Activated CD8-positive, alpha-beta memory T cell treated with anti-CD3 and anti-CD28 coated beads for 4 hours (primary cell): ENCODE results near the gene KANTR.

ENCODE experiments used
- DNase-seq, 2 donors: peaks; one replicate each; pipeline ENCODE4 v3.0.0-alpha.2; 2020; ENCODE audit warnings: low read depth in 2 of 2

The KANTR gene

GRCh38 chrX:53081925-53082772 is 11.8 kb upstream of the KANTR start, which contains the start of gene TSPYL2:
Gene TSPYL2, plus strand, starts transcription at chrX:53082367. Its CDS starts 132 bp downstream, at chrX:53082499.
- DNase-seq = peak; percentile 80 to 90

GRCh38 chrX:53082773-53083616 is 10.9 kb upstream of the KANTR start:
- DNase-seq = no peak

- no peak for DNase-seq
Measured at GRCh38 chrX:53084043-53084570, 9.8 kb upstream of the KANTR start.

- no peak for DNase-seq
Measured at GRCh38 chrX:53084863-53085262, 9.1 kb upstream of the KANTR start.

GRCh38 chrX:53085661-53086229 is 8.2 kb upstream of the KANTR start:
- DNase-seq = no peak

GRCh38 chrX:53086464-53086863 is 7.5 kb upstream of the KANTR start:
- no peak for DNase-seq

GRCh38 chrX:53087388-53087831 is 6.5 kb upstream of the KANTR start:
- DNase-seq = no peak

GRCh38 chrX:53088136-53088974 is 5.6 kb upstream of the KANTR start:
- DNase-seq = peak; percentile 59 to 79

GRCh38 chrX:53089224-53089842 is 4.6 kb upstream of the KANTR start:
- no peak for DNase-seq

- DNase-seq = no peak
Measured at GRCh38 chrX:53089925-53090324, 4.0 kb upstream of the KANTR start.

- DNase-seq = no peak
Measured at GRCh38 chrX:53091354-53091753, 2.6 kb upstream of the KANTR start.

GRCh38 chrX:53093177-53093655 is 726 bp upstream of the KANTR start:
- DNase-seq = peak in 1 of 2 donors; percentile 29

GRCh38 chrX:53094582-53094905 is 602 bp downstream of the KANTR start:
- no peak for DNase-seq

- DNase-seq = no peak
Measured at GRCh38 chrX:53095796-53096195, 1.9 kb downstream of the KANTR start.

GRCh38 chrX:53114864-53115549 is 21.1 kb downstream of the KANTR start:
- DNase-seq = no peak

GRCh38 chrX:53115550-53115874 is 21.6 kb downstream of the KANTR start:
- no peak for DNase-seq

- DNase-seq = no peak
Measured at GRCh38 chrX:53116101-53116500, 22.2 kb downstream of the KANTR start.

GRCh38 chrX:53122013-53122412 is 28.1 kb downstream of the KANTR start:
- DNase-seq = no peak

GRCh38 chrX:53125506-53125905 is 31.6 kb downstream of the KANTR start:
- no peak for DNase-seq

- DNase-seq = no peak
Measured at GRCh38 chrX:53126377-53126776, 32.4 kb downstream of the KANTR start.
